Measurements from ENCODE around the gene KDM4E. TPM values are rescaled to one million over a fixed set of nuclear protein-coding genes. Genes with fewer than 3 reads are reported as not detected.

Gene KDM4E
- total and polyA plus RNA-seq, 10 of the 15 experiments (the other 5 are each of a cell fraction or from before 2014, with no cell fraction given) = not detected

DNA sequence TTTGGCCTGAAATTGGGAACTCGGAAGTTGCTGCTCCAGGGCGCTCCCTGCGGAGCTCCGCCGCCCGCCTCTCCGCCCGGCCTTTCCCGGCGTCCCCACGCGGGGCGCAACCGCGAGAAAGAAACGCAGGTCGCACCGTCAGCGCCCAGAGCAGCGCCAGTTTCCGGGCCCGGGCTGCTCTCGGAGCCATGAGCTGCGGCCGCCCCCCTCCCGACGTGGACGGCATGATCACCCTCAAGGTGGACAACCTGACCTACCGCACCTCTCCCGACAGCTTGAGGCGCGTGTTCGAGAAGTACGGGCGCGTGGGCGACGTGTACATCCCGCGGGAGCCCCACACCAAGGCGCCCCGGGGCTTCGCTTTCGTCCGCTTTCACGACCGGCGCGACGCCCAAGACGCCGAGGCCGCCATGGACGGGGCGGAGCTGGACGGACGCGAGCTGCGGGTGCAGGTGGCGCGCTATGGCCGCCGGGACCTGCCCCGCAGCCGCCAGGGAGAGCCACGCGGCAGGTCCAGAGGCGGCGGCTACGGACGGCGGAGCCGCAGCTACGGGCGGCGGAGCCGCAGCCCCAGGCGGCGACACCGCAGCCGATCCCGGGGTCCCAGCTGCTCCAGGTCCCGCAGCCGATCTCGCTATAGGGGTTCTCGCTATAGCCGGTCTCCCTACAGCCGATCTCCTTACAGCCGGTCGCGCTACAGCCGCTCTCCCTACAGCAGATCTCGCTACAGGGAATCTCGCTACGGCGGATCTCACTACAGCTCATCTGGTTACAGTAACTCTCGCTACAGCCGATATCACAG is 42.2 kb downstream of the KDM4E start (continued):
- TF ChIP-seq, protein P1, sequence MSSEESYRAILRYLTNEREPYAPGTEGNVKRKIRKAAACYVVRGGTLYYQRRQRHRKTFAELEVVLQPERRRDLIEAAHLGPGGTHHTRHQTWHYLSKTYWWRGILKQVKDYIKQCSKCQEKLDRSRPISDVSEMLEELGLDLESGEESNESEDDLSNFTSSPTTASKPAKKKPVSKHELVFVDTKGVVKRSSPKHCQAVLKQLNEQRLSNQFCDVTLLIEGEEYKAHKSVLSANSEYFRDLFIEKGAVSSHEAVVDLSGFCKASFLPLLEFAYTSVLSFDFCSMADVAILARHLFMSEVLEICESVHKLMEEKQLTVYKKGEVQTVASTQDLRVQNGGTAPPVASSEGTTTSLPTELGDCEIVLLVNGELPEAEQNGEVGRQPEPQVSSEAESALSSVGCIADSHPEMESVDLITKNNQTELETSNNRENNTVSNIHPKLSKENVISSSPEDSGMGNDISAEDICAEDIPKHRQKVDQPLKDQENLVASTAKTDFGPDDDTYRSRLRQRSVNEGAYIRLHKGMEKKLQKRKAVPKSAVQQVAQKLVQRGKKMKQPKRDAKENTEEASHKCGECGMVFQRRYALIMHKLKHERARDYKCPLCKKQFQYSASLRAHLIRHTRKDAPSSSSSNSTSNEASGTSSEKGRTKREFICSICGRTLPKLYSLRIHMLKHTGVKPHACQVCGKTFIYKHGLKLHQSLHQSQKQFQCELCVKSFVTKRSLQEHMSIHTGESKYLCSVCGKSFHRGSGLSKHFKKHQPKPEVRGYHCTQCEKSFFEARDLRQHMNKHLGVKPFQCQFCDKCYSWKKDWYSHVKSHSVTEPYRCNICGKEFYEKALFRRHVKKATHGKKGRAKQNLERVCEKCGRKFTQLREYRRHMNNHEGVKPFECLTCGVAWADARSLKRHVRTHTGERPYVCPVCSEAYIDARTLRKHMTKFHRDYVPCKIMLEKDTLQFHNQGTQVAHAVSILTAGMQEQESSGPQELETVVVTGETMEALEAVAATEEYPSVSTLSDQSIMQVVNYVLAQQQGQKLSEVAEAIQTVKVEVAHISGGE (CRISPR knock-in tag; IDR thresholded peaks at IDR 0.05) = no peak
- TF ChIP-seq BACH1 (IDR thresholded peaks at IDR 0.05; ENCODE audit: borderline replicate concordance) (peak; percentile 76), CEBPB (IDR thresholded peaks at IDR 0.05; ENCODE audit: borderline replicate concordance in 1 of 2, low read depth in 2 of 2, low read length in 2 of 2) (no peak), ZNF274 (IDR thresholded peaks at IDR 0.05; ENCODE audit: insufficient read depth, insufficient read length) (no peak), RUNX3 (IDR thresholded peaks at IDR 0.05; ENCODE audit: low read length) (no peak), MXI1 (IDR thresholded peaks at IDR 0.05; ENCODE audit: low read depth, low read length) (peak; percentile 65; the same call in 1 of the 2 replicates), MAX (IDR thresholded peaks at IDR 0.05; ENCODE audit: low read depth, low read length) (peak; percentile 28; the same call in 1 of the 2 replicates), MYB (IDR thresholded peaks at IDR 0.05; ENCODE audit: borderline replicate concordance, low read depth, low read length) (no peak), TCF7 (IDR thresholded peaks at IDR 0.05; ENCODE audit: borderline replicate concordance) (no peak)
- TF ChIP-seq, protein P2, sequence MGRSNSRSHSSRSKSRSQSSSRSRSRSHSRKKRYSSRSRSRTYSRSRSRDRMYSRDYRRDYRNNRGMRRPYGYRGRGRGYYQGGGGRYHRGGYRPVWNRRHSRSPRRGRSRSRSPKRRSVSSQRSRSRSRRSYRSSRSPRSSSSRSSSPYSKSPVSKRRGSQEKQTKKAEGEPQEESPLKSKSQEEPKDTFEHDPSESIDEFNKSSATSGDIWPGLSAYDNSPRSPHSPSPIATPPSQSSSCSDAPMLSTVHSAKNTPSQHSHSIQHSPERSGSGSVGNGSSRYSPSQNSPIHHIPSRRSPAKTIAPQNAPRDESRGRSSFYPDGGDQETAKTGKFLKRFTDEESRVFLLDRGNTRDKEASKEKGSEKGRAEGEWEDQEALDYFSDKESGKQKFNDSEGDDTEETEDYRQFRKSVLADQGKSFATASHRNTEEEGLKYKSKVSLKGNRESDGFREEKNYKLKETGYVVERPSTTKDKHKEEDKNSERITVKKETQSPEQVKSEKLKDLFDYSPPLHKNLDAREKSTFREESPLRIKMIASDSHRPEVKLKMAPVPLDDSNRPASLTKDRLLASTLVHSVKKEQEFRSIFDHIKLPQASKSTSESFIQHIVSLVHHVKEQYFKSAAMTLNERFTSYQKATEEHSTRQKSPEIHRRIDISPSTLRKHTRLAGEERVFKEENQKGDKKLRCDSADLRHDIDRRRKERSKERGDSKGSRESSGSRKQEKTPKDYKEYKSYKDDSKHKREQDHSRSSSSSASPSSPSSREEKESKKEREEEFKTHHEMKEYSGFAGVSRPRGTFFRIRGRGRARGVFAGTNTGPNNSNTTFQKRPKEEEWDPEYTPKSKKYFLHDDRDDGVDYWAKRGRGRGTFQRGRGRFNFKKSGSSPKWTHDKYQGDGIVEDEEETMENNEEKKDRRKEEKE (IDR thresholded peaks at IDR 0.05) = no peak
- TF ChIP-seq, protein P3, sequence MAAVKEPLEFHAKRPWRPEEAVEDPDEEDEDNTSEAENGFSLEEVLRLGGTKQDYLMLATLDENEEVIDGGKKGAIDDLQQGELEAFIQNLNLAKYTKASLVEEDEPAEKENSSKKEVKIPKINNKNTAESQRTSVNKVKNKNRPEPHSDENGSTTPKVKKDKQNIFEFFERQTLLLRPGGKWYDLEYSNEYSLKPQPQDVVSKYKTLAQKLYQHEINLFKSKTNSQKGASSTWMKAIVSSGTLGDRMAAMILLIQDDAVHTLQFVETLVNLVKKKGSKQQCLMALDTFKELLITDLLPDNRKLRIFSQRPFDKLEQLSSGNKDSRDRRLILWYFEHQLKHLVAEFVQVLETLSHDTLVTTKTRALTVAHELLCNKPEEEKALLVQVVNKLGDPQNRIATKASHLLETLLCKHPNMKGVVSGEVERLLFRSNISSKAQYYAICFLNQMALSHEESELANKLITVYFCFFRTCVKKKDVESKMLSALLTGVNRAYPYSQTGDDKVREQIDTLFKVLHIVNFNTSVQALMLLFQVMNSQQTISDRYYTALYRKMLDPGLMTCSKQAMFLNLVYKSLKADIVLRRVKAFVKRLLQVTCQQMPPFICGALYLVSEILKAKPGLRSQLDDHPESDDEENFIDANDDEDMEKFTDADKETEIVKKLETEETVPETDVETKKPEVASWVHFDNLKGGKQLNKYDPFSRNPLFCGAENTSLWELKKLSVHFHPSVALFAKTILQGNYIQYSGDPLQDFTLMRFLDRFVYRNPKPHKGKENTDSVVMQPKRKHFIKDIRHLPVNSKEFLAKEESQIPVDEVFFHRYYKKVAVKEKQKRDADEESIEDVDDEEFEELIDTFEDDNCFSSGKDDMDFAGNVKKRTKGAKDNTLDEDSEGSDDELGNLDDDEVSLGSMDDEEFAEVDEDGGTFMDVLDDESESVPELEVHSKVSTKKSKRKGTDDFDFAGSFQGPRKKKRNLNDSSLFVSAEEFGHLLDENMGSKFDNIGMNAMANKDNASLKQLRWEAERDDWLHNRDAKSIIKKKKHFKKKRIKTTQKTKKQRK (IDR thresholded peaks at IDR 0.05; ENCODE audit: low read depth, low read length) = no peak

All from GM12878 (cell line).